Retinal pigment epithelial cell (primary cell): ENCODE results near the gene CRYL1.
A peak's percentile ranks its signal among the peaks of the same experiment; 100 is the strongest.

Experiments used
- DNase-seq: peaks from one replicate; pipeline ENCODE4 v3.0.0-alpha.2; 2010; ENCODE audit warnings: low read depth
- H3K4me3 ChIP-seq: 2 replicates; pipeline ENCODE4 v1.5.1; 2011; ENCODE audit warnings: mild to moderate bottlenecking, low read length, control low read depth, moderate library complexity
- CTCF ChIP-seq: conservative IDR thresholded peaks from 2 replicates; pipeline ENCODE4 v1.5.1; 2011; ENCODE audit warnings: low read depth, low read length, control low read depth, inconsistent platforms

The CRYL1 gene

GRCh38 chr13:20470136-20470535 is 55.5 kb downstream of the CRYL1 start:
- no peak for TF ChIP-seq CTCF
- DNase-seq: no peak

GRCh38 chr13:20466371-20466770 is 59.3 kb downstream of the CRYL1 start:
- no peak for DNase-seq
- H3K4me3 ChIP-seq: no peak overlapping the region
- TF ChIP-seq CTCF: no peak

More at GRCh38 chr13:20470136-20470535, 55.5 kb downstream of the CRYL1 start:
- no peak overlapping the region for H3K4me3 ChIP-seq

GRCh38 chr13:20465218-20465879 is 60.3 kb downstream of the CRYL1 start:
- DNase-seq: no peak
- H3K4me3 ChIP-seq: no peak overlapping the region
- TF ChIP-seq CTCF: no peak

GRCh38 chr13:20462921-20463320 is 62.7 kb downstream of the CRYL1 start:
- no peak for TF ChIP-seq CTCF
- H3K4me3 ChIP-seq: no peak overlapping the region

GRCh38 chr13:20462533-20462915 is 63.1 kb downstream of the CRYL1 start:
- H3K4me3 ChIP-seq: no peak overlapping the region
- DNase-seq: no peak
- TF ChIP-seq CTCF: no peak

More at GRCh38 chr13:20462921-20463320, 62.7 kb downstream of the CRYL1 start:
- DNase-seq: no peak

- peak; percentile 89 for DNase-seq
- H3K4me3 ChIP-seq: no peak overlapping the region
- TF ChIP-seq CTCF: no peak
Observed at GRCh38 chr13:20461860-20462532, 63.7 kb downstream of the CRYL1 start.

- DNase-seq: peak; percentile 44
- H3K4me3 ChIP-seq: no peak overlapping the region
- no peak for TF ChIP-seq CTCF
Observed at GRCh38 chr13:20461481-20461859, 64.2 kb downstream of the CRYL1 start.
